Measurements from ENCODE around the gene WFDC1.

WFDC1 gene

GRCh38 chr16:84277244-84277823, 17.3 kb upstream of the WFDC1 start:
- no peak for TF ChIP-seq ZNF384 (IDR thresholded peaks at IDR 0.05)
- no peak for TF ChIP-seq FOXA1 (IDR thresholded peaks at IDR 0.05)
- DNase-seq (ENCODE audit: extremely low spot score) = peak; percentile 65
- CTCF ChIA-PET = interaction anchor here (0.7 to 2.1 kb wide), 14 partner anchors 10 to 324 kb away, joined by 3 to 20 read pairs (median 3); no protein-coding TSS in a partner anchor
- POLR2A ChIA-PET = no interaction called here

GRCh38 chr16:84278333-84278732, 16.3 kb upstream of the WFDC1 start:
- DNase-seq (ENCODE audit: extremely low spot score) = no peak
- TF ChIP-seq PKNOX1 (IDR thresholded peaks at IDR 0.05) (no peak), CTBP1 (IDR thresholded peaks at IDR 0.05; ENCODE audit: borderline replicate concordance) (no peak), BHLHE40 (IDR thresholded peaks at IDR 0.05; ENCODE audit: borderline replicate concordance) (no peak), FOXK2 (IDR thresholded peaks at IDR 0.05) (no peak), FOXM1 (IDR thresholded peaks at IDR 0.05; ENCODE audit: borderline replicate concordance) (no peak), ELF4 (IDR thresholded peaks at IDR 0.05) (no peak), FOXA1 (IDR thresholded peaks at IDR 0.05) (no peak), ZNF384 (IDR thresholded peaks at IDR 0.05) (no peak), HDGF (IDR thresholded peaks at IDR 0.05; ENCODE audit: borderline replicate concordance) (no peak), L3MBTL2 (conservative IDR thresholded peaks at IDR 0.05) (no peak), NFRKB (IDR thresholded peaks at IDR 0.05) (no peak), LEF1 (IDR thresholded peaks at IDR 0.05; ENCODE audit: borderline replicate concordance) (no peak), ARNT (IDR thresholded peaks at IDR 0.05) (no peak), SP1 (IDR thresholded peaks at IDR 0.05) (no peak), TARDBP (IDR thresholded peaks at IDR 0.05) (no peak), SUZ12 (IDR thresholded peaks at IDR 0.05) (no peak)
- ChIA-PET POLR2A (no interaction called here), CTCF (interaction anchor here (0.6 to 2.1 kb wide), 2 partner anchors 11 to 21 kb away, joined by 5 to 20 read pairs; no protein-coding TSS in a partner anchor)

- DNase-seq (ENCODE audit: extremely low spot score) = no peak
- TF ChIP-seq ARNT (IDR thresholded peaks at IDR 0.05) (no peak), FOXK2 (IDR thresholded peaks at IDR 0.05) (no peak), L3MBTL2 (conservative IDR thresholded peaks at IDR 0.05) (no peak), FOXA1 (IDR thresholded peaks at IDR 0.05) (no peak), ZNF384 (IDR thresholded peaks at IDR 0.05) (no peak), BHLHE40 (IDR thresholded peaks at IDR 0.05; ENCODE audit: borderline replicate concordance) (no peak), FOXM1 (IDR thresholded peaks at IDR 0.05; ENCODE audit: borderline replicate concordance) (no peak), SP1 (IDR thresholded peaks at IDR 0.05) (no peak), SUZ12 (IDR thresholded peaks at IDR 0.05) (no peak), TARDBP (IDR thresholded peaks at IDR 0.05) (no peak), PKNOX1 (IDR thresholded peaks at IDR 0.05) (no peak), NFRKB (IDR thresholded peaks at IDR 0.05) (no peak), ELF4 (IDR thresholded peaks at IDR 0.05) (no peak), LEF1 (IDR thresholded peaks at IDR 0.05; ENCODE audit: borderline replicate concordance) (no peak), CTBP1 (IDR thresholded peaks at IDR 0.05; ENCODE audit: borderline replicate concordance) (no peak), HDGF (IDR thresholded peaks at IDR 0.05; ENCODE audit: borderline replicate concordance) (no peak)
- ChIA-PET CTCF (interaction anchor here (0.6 kb wide), 1 partner anchor 22 kb away, joined by 5 read pairs; no protein-coding TSS in a partner anchor), POLR2A (no interaction called here)
Observed at GRCh38 chr16:84278968-84279367, 15.7 kb upstream of the WFDC1 start.

DNA sequence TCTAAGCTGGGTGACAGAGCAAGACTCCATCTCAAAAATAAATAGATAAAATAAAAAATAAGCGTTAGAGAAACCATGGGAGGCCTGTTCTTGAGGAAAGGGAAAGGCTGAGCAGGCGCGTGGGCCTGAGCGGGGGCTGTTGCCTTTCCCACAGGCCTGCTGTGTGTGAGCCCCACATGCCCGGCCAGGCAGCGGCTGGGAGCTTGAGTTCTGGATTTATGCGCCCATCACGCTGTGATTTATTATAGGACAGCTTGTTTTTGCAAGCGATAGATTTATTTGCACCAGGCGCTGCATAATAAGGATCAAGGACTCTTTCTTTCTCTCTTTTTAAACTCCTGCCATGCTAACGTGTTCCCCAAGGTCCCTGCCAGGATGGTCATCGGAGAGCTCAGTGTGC, 14.8 kb upstream of the WFDC1 start:
- TF ChIP-seq PKNOX1 (IDR thresholded peaks at IDR 0.05) = peak; percentile 40
- no peak for TF ChIP-seq ARNT (IDR thresholded peaks at IDR 0.05)
- no peak for DNase-seq (ENCODE audit: extremely low spot score)
- ChIA-PET POLR2A (no interaction called here), CTCF (no interaction called here)

GRCh38 chr16:84281074-84281473, 13.6 kb upstream of the WFDC1 start:
- ChIA-PET POLR2A (no interaction called here), CTCF (interaction anchor here (1.0 kb wide), 1 partner anchor 203 kb away, joined by 3 read pairs; no protein-coding TSS in a partner anchor)
- DNase-seq (ENCODE audit: extremely low spot score) = peak; percentile 59
- TF ChIP-seq PKNOX1 (IDR thresholded peaks at IDR 0.05) (peak; percentile 98), FOXM1 (IDR thresholded peaks at IDR 0.05; ENCODE audit: borderline replicate concordance) (no peak)

- ChIA-PET CTCF (no interaction called here), POLR2A (interaction anchor here (0.7 kb wide), 1 partner anchor 222 kb away, joined by 3 read pairs; no protein-coding TSS in a partner anchor)
- TF ChIP-seq SUZ12 (IDR thresholded peaks at IDR 0.05) (no peak), FOXK2 (IDR thresholded peaks at IDR 0.05) (no peak), HDGF (IDR thresholded peaks at IDR 0.05; ENCODE audit: borderline replicate concordance) (no peak), SP1 (IDR thresholded peaks at IDR 0.05) (no peak), L3MBTL2 (conservative IDR thresholded peaks at IDR 0.05) (no peak), NFRKB (IDR thresholded peaks at IDR 0.05) (no peak), FOXA1 (IDR thresholded peaks at IDR 0.05) (no peak), ZNF384 (IDR thresholded peaks at IDR 0.05) (no peak), ARNT (IDR thresholded peaks at IDR 0.05) (no peak), FOXM1 (IDR thresholded peaks at IDR 0.05; ENCODE audit: borderline replicate concordance) (no peak), PKNOX1 (IDR thresholded peaks at IDR 0.05) (no peak), CTBP1 (IDR thresholded peaks at IDR 0.05; ENCODE audit: borderline replicate concordance) (no peak)
Observed at GRCh38 chr16:84282533-84282932, 12.1 kb upstream of the WFDC1 start.

More at GRCh38 chr16:84282533-84282932, 12.1 kb upstream of the WFDC1 start:
- no peak for DNase-seq (ENCODE audit: extremely low spot score)
